Muscle layer of duodenum (tissue), 2 donors: ENCODE results near the gene PCBD1.

Experiments used
- H3K27ac ChIP-seq: one replicate; pipeline ENCODE4 v1.7.0; 2013; ENCODE audit warnings: mild to moderate bottlenecking, low read length
- H3K27me3 ChIP-seq: one replicate; pipeline ENCODE4 v1.7.0; 2013; ENCODE audit warnings: low read depth, mild to moderate bottlenecking, control low read depth, low read length
- H3K36me3 ChIP-seq, 2 donors: one replicate each; pipeline ENCODE4 v1.7.0; 2013; ENCODE audit warnings: low read length in 2 of 2, control low read depth in 1 of 2, mild to moderate bottlenecking in 1 of 2; ENCODE audit not compliant: insufficient read depth in 2 of 2, control insufficient read depth in 1 of 2
- H3K4me1 ChIP-seq, 2 donors: one replicate each; pipeline ENCODE4 v1.7.0; 2013; ENCODE audit warnings: low read length in 2 of 2, mild to moderate bottlenecking in 2 of 2, control low read depth in 1 of 2, moderate library complexity in 1 of 2; ENCODE audit not compliant: insufficient read depth in 2 of 2, control insufficient read depth in 1 of 2
- H3K4me3 ChIP-seq, 2 donors: one replicate each; pipeline ENCODE4 v1.7.0; 2013; ENCODE audit warnings: low read length in 2 of 2, low read depth in 1 of 2, mild to moderate bottlenecking in 1 of 2
- H3K9me3 ChIP-seq, 2 donors: one replicate each; pipeline ENCODE4 v1.7.0; 2013; ENCODE audit warnings: low read length in 2 of 2, control low read depth in 1 of 2, mild to moderate bottlenecking in 1 of 2; ENCODE audit not compliant: control insufficient read depth in 1 of 2
- donor health status: healthy.

PCBD1 gene

GRCh38 chr10:70856454-70856853, 31.9 kb downstream of the PCBD1 start:
- Histone ChIP-seq H3K27me3 (no peaks in the 10 kb centered on the region), H3K4me1 (no peaks in the 10 kb centered on the region), H3K9me3 (no peaks in the 10 kb centered on the region), H3K4me3 (no peak overlapping the region), H3K27ac (no peak overlapping the region), H3K36me3 (peaks cover 40 to 61% of the 10 kb centered on the region in 2 donors)

DNA sequence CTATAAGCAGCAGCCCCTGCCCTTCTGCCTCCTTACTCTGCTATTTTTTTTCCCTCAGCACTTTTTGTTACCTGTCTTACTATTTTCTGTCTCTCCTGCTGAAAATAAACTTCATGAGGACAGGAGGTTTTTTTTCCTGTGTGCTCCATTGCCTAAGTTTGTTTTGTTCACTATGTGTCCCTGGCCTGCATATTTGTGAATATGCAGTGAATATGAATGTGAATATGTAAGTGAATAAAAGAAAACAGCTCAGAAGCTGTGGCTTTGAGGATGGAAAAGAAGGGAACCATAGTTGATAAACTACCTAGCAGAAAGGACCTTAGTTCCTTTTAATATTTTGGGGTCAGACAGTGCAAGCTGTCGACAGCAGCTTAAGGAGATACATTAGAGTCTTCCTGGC, 34.9 kb downstream of the PCBD1 start:
- H3K27ac ChIP-seq = no peak overlapping the region
- no peaks in the 10 kb centered on the region for H3K4me1 ChIP-seq
- H3K27me3 ChIP-seq = no peaks in the 10 kb centered on the region
- H3K36me3 ChIP-seq = peaks cover 32 to 34% of the 10 kb centered on the region in 2 donors
- no peak overlapping the region for H3K4me3 ChIP-seq
- H3K9me3 ChIP-seq = no peaks in the 10 kb centered on the region

- Histone ChIP-seq H3K36me3 (peaks cover 30 to 32% of the 10 kb centered on the region in 2 donors), H3K27me3 (no peaks in the 10 kb centered on the region), H3K9me3 (no peaks in the 10 kb centered on the region), H3K4me1 (peaks cover 0 to under 1% of the 10 kb centered on the region in 2 donors), H3K27ac (no peak overlapping the region), H3K4me3 (no peak overlapping the region)
Measured at GRCh38 chr10:70853038-70853437, 35.3 kb downstream of the PCBD1 start.

DNA sequence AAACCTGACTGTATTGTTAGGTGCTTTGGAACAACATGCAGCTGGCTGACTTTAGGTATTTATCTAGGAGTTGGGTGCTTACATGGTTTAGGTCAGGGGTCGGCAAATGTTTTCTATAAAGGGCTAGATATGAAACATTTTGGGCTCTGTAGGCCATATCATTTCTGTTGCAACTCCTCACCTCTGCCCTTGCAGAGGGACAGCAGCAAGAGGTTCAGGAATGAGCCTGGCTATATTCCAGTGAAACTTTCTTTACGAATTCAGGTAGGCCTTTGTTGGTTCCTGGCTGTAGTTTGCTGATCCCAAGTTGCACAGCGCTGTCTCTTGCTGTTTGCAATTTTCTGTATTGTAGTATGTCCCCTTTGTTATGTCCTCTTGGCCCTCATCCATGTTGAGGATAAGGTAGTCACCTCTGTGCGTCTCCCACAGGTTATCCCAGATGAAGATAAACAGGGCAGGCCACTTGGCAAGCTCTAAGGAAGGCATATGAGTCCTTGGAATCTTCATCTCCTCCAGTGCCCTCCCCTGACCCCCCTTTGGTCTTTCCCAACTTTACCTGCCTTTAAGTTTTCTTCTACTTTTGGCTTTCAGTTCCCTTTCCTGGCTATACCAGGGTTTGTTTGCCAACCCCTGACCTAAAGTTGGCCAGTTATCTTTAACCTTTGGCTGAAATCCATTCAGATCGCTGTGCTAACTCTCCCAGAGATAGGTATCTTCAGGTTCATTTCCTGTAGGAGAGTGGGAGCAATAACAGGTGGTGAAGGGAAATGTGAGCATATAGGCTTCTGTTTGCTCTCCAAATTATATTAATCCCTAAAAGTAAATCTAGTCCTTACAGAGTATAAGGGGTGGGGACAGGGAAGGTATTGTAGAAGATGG, 36.5 kb downstream of the PCBD1 start:
- H3K27me3 ChIP-seq = no peaks in the 10 kb centered on the region
- H3K4me3 ChIP-seq = no peak overlapping the region
- H3K9me3 ChIP-seq = no peaks in the 10 kb centered on the region
- H3K4me1 ChIP-seq = peaks cover 0 to 6% of the 10 kb centered on the region in 2 donors
- no peak overlapping the region for H3K27ac ChIP-seq
- H3K36me3 ChIP-seq = peaks cover 23 to 26% of the 10 kb centered on the region in 2 donors

DNA sequence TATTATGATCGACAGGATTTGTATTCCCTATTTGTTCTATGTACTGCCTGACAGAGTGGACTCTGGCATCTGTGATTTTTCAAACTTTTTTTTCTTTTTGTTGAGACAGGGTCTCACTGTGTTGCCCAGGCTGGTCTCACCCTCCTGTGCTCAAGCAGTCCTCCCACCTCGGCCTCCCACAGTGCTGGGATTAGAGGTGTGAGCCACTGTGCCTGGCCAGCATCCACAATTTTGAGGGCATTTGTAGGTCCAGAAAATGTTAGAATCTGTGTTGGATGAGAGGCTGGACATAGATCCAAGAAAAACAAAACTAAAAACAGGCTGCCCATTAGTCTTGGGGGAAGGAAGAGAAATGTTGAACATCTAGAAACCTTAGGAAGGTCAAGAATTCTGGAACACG, 38.3 kb downstream of the PCBD1 start:
- no peaks in the 10 kb centered on the region for H3K27me3 ChIP-seq
- H3K4me1 ChIP-seq = peaks cover 0 to 6% of the 10 kb centered on the region in 2 donors
- no peaks in the 10 kb centered on the region for H3K9me3 ChIP-seq
- H3K36me3 ChIP-seq = peaks cover 26 to 29% of the 10 kb centered on the region in 2 donors
- H3K27ac ChIP-seq = no peak overlapping the region
- no peak overlapping the region for H3K4me3 ChIP-seq

- Histone ChIP-seq H3K27ac (no peak overlapping the region), H3K4me1 (peaks cover 0 to 6% of the 10 kb centered on the region in 2 donors), H3K4me3 (no peak overlapping the region), H3K9me3 (no peaks in the 10 kb centered on the region), H3K36me3 (peaks cover 25 to 30% of the 10 kb centered on the region in 2 donors), H3K27me3 (no peaks in the 10 kb centered on the region)
Measured at GRCh38 chr10:70849582-70850016, 38.8 kb downstream of the PCBD1 start.

DNA sequence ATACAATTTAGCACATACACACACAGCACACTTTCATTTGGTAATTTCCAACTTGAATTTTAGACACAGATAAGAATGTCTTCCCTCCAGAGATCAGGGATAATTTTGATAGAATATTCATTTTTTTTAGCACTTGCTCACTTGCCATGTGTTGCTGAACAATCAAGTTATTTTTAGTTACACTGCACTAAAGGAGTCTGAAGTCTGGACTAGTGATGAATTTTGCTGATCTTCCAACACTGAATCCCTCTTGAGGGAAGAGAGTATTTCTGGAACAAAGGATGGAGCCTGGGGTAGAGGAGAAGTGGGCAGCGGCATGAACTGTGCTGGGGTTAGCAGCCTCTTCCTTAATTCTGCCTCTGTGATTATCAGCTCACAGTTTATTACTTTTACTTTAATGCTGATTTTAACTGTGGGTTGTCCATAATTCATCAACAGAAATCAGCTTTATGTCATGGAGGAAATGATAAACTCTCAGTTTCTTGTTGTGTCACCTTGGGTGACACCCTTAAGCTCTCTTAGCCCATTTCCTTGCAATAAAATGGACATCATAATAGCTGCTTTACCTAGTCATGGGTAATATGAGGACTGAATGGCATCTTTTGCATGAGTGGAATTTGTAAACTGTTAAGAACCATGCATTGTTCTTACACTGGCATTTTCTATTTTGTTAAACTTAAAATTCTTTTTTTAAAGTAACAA, 40.6 kb downstream of the PCBD1 start:
- Histone ChIP-seq H3K9me3 (no peaks in the 10 kb centered on the region), H3K27me3 (no peaks in the 10 kb centered on the region), H3K4me3 (no peak overlapping the region), H3K27ac (no peak overlapping the region), H3K4me1 (peaks cover 0 to 13% of the 10 kb centered on the region in 2 donors), H3K36me3 (peaks cover 11 to 30% of the 10 kb centered on the region in 2 donors)

DNA sequence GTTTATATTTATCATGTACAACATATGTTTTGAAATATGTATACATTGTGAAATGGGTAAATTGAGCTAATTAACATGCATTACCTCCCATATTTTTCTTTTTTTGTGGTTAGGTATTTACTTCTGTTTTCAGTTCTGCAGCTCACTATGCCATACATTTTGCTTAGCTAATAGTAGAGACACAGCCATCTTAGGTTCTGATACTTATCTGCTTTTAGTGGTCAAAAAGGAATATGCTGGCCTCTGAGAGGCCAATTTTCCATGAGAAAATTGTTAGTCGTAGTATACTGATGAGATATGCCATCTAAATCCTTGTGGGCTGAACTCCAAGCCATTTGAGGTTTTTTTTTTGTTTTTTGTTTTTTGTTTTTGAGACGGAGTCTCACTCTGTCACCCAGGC, 41.6 kb downstream of the PCBD1 start:
- Histone ChIP-seq H3K36me3 (peaks cover 6 to 24% of the 10 kb centered on the region in 2 donors), H3K27ac (no peak overlapping the region), H3K27me3 (no peaks in the 10 kb centered on the region), H3K9me3 (no peaks in the 10 kb centered on the region), H3K4me1 (peaks cover 0 to 13% of the 10 kb centered on the region in 2 donors), H3K4me3 (no peak overlapping the region)

DNA sequence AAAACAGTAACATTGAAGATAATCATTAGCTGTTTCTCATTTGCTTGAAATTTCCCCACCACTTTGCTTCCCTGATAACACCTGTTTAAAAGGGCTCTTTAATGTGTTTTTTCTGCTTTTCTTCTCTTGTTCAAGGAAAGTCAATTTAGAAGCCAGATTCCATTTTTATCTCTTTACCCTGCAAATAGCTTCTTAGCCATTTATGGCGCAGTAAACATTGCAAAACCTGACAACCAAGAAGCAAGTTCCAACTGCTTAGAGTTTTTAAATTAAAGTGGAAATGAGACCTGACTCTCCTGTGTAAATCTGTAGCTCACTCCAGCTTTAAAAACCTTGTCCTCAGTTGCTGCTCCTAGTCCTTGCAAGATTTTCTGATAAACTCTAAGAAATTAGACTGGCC, 42.5 kb downstream of the PCBD1 start:
- H3K4me3 ChIP-seq = no peak overlapping the region
- peaks cover 5 to 17% of the 10 kb centered on the region in 2 donors for H3K36me3 ChIP-seq
- peaks cover 0 to 13% of the 10 kb centered on the region in 2 donors for H3K4me1 ChIP-seq
- H3K27ac ChIP-seq = no peak overlapping the region
- H3K27me3 ChIP-seq = no peaks in the 10 kb centered on the region
- no peaks in the 10 kb centered on the region for H3K9me3 ChIP-seq

GRCh38 chr10:70845256-70845655, 43.1 kb downstream of the PCBD1 start:
- H3K27me3 ChIP-seq = no peaks in the 10 kb centered on the region
- H3K36me3 ChIP-seq = peaks cover 6 to 17% of the 10 kb centered on the region in 2 donors
- H3K4me1 ChIP-seq = peaks cover 0 to 13% of the 10 kb centered on the region in 2 donors
- H3K27ac ChIP-seq = no peak overlapping the region
- H3K9me3 ChIP-seq = no peaks in the 10 kb centered on the region
- no peak overlapping the region for H3K4me3 ChIP-seq

DNA sequence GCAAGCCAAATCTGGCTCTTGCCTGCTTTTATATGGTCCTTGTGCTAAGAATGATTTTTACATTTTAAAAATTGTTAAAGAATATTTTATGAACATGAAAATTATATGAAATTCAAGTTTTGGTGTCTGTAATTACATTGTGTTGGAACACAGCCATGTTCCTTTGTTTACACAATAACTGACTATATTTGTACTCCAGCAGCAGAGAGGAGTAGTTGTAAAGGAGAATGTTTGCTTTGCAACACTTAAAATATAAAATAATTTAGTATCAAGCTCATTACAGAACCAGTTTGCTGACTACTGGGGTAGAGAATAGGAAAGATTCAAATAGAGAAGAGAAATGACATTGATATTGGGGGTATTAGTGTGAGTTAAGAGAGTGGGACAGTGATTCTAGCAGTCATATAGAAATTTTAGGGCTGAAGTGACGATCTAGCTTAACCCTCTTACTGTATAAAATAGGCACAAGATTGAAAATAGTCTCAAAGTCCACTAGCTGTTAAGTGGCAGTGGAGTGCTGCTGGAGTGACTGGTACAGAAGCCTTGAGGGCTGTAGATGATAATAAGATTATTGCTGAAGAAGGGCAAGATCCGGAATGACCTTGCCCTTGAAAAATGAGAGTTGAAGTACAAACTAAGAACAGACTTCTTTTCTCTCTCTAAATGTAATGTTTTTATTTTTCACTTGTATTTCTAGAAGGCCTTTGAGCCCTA, 44.4 kb downstream of the PCBD1 start:
- Histone ChIP-seq H3K27ac (no peak overlapping the region), H3K36me3 (peaks cover 10% of the 10 kb centered on the region in 2 donors), H3K4me3 (no peak overlapping the region)

More for the DNA sequence above, 44.4 kb downstream of the PCBD1 start:
- H3K27me3 ChIP-seq = no peaks in the 10 kb centered on the region
- H3K9me3 ChIP-seq = no peaks in the 10 kb centered on the region
- peaks cover 0 to 13% of the 10 kb centered on the region in 2 donors for H3K4me1 ChIP-seq
